Stimulated activated CD8-positive, alpha-beta memory T cell treated with anti-CD3 and anti-CD28 coated beads, Interleukin-7, amount 100 ng/mL, for 48 hours (primary cell): ENCODE measurements around the gene PRKCH.
A peak's percentile ranks its signal among the peaks of the same experiment; 100 is the strongest.

Experiments
- DNase-seq, 2 donors: peaks; one replicate each; pipeline ENCODE4 v3.0.0-alpha.2; 2020; ENCODE audit warnings: low read depth in 1 of 2; ENCODE audit errors: extremely low read depth in 1 of 2

PRKCH gene

DNA sequence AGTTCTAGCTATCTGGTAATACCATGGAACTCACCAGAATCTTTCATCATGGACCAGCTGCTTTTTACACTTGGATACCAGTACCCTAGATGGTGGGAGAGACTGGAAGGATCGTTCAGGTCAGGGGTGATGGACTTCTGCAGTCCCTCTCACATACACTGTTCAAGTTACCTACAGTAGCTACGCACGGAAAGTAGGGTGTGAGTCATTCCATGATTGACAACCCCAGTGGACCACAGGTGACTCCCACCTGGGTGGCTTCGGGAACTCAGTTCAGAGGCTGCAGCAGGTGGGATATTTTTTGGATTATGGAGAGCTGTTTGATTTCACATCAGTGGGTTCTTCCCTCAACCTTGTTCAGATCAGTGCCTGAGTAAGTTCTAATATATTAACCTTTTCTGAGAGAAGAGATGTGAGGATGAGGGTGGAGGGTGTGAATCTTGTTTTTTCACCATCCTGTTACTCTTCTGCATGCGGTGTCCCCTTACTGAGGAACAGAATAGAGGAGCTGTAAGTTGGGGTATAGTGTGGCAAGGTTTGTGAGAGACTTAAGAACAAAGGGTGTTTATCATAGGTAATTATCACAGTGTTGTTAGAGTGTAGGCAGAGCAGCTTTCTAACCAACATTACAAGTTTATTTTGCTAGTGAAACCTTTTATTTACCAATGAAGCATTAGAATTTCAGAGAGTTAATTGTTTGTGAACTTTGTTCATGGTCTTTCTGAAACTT, 39.6 kb downstream of the PRKCH start:
- no peak for DNase-seq

DNA sequence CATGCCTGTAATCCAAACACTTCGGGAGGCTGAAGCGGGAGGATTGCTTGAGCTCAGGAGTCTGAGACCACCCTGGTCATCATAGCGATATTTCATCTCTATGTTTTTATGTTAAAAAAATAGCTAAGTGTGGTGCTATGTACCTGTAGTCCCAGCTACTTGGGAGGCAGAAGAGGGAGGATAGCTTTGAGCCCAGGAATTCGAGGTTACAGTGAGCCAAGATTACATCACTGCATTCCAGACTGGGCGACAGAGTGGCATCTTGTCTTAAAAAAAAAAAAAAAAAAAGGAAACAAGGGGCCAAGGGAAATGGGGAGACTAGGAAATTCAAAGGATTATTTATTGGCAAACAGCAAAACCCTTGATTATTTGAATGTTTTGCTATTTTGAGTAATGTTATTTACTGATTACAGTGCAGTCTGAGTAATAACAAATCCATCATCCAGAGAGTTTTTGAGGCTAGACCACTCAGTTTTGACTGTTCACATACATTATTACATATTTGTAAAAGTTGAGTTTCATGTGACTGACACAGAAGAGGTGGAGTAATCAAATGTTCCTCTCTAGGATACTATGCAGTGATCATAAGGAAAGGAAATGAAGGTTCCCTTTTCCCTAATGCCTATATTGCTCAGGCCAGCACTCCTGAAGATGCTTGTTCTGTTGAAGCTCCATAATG, 40.8 kb downstream of the PRKCH start:
- DNase-seq, result no peak

GRCh38 chr14:61364243-61364642, 42.9 kb downstream of the PRKCH start:
- no peak for DNase-seq

- no peak for DNase-seq
Measured at GRCh38 chr14:61365667-61366212, 44.4 kb downstream of the PRKCH start.

DNA sequence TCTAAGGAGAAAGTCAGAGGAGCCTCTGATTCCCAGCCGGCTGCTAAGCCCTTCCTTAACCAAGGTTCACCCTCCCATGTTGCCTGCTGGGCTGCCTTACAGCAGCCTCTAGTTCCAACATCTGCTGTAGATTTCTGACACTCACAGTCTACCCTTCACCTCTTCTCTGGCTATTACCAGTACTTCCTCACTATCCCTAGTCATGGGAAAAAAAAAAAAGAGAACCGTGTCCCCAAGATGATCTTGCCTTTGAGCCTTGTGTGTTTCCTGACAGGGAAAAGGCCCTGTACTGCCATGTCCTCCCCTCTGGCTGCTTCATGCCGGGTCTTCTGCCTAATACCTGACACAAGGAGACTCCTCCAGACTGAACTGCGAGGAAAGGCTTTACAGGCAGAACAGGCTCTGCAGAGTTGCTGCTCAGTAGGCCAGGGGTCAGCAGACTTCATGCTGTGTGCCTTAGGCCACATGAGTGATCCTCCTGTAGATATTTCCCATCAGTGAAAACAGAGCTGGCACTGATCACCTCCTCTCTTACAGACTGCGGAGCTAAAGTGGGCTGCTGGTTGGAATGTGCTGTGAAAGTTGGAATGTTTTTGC, 46.8 kb downstream of the PRKCH start:
- no peak for DNase-seq

DNA sequence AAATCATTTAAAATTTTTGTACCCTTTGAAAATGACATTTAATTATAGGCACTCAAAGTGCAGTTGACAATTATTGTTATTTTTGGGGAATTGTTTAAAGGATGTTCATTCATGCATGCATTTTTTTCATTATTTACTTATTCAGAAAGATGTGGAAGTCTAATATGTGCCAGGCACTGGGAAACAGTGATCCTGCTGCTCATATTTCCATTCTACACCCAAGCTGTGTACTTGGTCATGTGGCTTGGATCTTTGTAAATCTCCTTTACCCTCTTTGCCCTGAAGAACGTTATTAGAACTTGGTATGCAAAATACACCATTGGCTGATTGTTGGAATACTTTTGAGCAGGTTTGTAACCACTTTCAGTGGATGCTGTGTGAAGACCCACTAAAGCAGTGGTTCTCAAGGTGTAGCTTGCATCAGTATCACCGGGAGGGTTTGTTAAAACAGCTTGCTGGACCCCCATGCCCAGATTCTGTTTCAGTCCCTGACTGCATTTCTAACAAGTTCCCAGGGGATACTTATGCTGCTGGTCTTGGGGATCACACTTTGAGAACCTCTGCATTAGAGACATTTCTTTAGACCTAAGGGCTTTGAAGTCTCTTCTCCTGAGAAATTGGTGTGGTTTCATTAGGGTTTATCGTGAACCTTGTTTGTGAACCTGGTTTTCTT, 47.5 kb downstream of the PRKCH start:
- no peak for DNase-seq

GRCh38 chr14:61369454-61369810, 48.1 kb downstream of the PRKCH start:
- no peak for DNase-seq

GRCh38 chr14:61372379-61372778, 51.0 kb downstream of the PRKCH start:
- DNase-seq, result no peak

DNA sequence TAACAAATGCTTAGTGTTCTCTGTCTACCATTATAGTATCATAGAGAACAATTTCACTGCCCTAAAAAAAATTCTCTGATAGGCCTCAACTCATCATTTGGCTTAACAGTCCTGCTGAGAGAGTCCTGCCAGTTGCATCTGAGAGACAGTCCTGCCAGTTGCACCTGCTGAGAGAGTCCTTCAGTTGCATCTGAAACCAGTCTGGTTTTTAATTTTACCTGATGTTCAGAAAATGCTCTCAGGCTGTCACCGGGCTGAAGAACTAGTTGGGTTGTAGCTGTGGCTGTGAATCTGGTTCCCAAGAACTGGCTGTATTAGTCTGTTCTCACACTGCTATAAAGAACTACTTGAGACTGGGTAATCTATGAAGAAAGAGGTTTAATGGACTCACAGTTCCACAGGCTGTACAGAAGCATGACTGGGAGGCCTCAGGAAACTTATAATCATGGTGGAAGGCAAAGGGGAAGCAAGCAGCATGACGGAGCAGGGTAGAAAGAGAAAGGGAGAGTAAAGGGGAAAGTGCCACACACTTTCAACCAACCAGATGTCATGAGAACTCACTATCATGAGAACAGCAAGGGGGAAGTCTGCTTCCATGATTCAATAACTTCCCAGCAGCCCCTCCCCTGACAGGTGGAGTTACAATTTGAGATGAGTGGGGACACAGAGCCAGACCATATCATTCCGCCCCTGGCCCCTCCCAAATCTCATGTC, 51.6 kb downstream of the PRKCH start:
- no peak for DNase-seq

DNA sequence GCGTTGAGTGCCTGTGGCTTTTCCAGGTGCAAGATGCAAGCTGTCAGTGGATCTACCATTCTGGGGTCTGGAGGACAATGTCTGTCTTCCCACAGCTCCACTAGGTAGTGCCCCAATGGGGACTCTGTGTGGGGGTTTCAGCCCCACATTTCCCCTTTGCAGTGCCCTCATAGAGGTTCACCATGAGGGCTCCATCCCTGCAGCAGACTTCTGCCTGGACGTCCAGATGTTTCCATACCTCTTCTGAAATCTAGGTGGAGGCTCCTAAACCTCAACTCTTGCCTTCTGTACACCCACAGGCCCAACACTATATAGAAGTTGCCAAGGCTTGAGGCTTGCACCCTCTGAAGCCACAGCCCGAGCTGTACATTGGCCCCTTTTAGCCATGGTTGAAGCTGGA, 52.9 kb downstream of the PRKCH start:
- DNase-seq, result no peak

DNA sequence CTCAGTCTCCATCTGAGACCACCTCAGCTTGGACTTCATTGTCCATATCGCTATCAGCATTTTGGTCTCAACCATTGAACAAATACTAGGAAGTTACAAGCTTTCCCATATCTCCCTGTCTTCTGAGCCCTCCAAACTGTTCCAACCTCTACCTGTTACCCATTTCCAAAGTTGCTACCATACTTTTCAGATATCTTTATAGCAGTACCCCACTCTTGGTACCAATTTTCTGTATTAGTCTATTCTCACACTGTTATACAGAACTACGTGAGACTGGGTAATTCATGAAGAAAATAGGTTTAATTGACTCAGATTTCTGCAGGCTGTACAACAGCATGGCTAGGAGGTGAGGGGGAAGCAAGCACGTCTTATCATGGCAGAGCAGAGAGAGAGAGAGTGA, 53.8 kb downstream of the PRKCH start:
- DNase-seq, result no peak

- no peak for DNase-seq
Measured at GRCh38 chr14:61376314-61376713, 54.9 kb downstream of the PRKCH start.

GRCh38 chr14:61377749-61378148, 56.4 kb downstream of the PRKCH start:
- DNase-seq, result no peak

DNA sequence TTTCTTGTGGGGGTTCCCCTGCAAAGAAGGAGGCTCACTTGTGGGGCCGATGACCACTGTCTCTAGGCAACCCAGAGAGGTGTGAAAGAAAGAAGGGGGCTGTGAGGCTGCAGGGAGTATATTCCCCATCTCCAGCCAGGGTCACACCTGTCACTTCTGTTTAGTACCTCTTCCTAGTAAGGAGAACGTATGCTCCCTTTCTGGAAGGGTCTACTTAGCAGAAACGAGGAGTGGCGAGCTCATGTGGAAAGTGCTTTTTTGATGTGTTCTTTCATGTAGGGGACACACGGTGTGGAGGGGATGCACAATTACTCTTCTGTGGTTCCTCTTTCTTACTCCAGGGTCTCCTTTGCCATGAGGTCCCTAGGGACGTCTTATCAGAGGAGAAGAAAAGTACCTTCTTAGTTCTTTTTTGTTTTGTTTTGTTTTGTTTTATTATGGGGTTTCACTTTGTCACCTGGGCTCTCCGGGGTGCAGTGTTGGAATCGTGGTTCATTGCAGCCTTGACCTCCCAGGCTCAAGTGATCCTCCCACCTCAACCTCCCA, 58.3 kb downstream of the PRKCH start:
- DNase-seq, result no peak

DNA sequence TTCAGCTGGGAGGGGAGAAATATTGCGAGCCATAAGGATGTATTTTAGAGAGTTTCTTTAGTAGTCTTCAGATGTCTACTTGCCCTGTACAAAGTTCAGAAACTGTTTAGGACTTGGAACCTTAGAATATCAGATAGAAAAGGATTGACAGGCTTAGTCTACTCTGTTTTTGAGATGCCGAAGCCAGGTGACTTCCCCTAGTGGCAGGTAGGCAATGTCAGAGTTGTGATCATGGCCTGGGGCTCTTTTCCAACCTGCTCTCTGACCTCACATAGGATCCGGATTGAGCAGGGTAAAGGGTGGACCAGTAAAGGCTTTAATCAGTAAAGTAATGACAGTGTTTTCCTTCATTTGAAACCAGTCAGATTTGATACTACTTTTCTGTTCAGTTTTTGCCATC, 59.6 kb downstream of the PRKCH start:
- no peak for DNase-seq

DNA sequence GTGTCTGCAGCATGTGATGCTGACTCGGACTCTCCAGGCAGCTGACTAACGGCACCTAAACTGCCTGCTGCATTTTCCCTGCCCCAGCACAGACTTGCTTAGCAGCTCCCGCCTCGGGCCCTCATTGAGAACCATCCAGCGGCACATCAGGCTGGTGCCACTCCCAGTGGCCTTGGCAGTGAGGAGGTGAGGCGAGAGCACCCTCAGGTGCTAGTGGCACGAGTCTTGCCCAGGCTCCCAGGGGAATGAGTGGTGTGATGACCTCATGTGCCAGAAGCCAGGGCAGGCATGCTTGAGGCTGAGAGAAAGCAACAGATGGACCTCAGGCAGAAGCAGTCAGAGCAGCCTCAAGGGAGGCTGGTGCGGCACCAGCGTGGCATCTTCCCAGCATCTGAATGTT, 60.2 kb downstream of the PRKCH start:
- no peak for DNase-seq

GRCh38 chr14:61382842-61383241, 61.5 kb downstream of the PRKCH start:
- no peak for DNase-seq

GRCh38 chr14:61385002-61385685, 63.8 kb downstream of the PRKCH start:
- peak in 1 of 2 donors; percentile 30 for DNase-seq

- DNase-seq, result no peak
Measured at GRCh38 chr14:61386173-61386772, 64.9 kb downstream of the PRKCH start.

DNA sequence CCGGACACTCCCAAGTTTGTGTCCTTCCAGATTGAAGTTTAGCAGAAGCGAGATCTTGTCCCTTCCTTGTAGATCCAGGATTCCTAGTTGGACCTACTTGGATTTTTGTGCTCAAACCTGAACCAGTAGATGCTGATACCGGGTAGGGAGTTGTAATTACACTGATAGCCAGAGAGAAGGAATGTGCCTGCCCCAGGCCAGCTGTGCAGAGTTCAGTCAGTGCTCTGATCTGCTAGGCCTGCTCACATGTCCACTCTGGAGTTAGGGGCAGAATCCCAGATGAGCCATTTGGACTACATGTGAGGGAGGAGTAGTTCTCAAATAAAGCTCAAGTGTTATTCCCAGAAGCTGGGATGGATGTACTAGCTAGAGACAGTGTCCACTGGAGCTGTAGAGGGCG, 65.7 kb downstream of the PRKCH start:
- DNase-seq, result no peak
